OCI-LY7 (cell line): Measurements from ENCODE around the gene TUBGCP6. TPM values are rescaled to one million over a fixed set of nuclear protein-coding genes. Genes with fewer than 3 reads are reported as not detected.

Source experiments
- BruUV-seq: library from RNA; stranded (reverse); fragments of 400-500 nt; replicated peaks from 2 replicates; lab custom pipeline; 2021; lab: Mats Ljungman, UMichigan
- CTCF ChIA-PET: fragments of 300-600 bp; sonication (Branson Sonifier 250); formaldehyde crosslinking; loops from one replicate; lab custom pipeline; 2022; ENCODE audit warnings: antibody characterized with exemption; ENCODE audit not compliant: unreplicated experiment; lab: Charles Lee
- POLR2A ChIA-PET: fragments of 300-600 bp; sonication (Branson Sonifier 250); formaldehyde crosslinking; loops from one replicate; lab custom pipeline; 2022; ENCODE audit warnings: antibody characterized with exemption; lab: Charles Lee
- DNase-seq: peaks from one replicate; pipeline ENCODE4 v3.0.0-alpha.2; 2015; ENCODE audit warnings: low spot score
- H2AFZ ChIP-seq: fragments of 200-600 bp; sonication (generic), shearing (Covaris generic); 2 replicates; pipeline ENCODE4 v1.6.1; 2014; ENCODE audit warnings: mild to moderate bottlenecking, antibody characterized with exemption, low read length, moderate library complexity
- H3K27ac ChIP-seq: fragments of 200-600 bp; sonication (generic); 2 replicates; pipeline ENCODE4 v1.5.1; 2014; ENCODE audit warnings: mixed run types, low read depth, mild to moderate bottlenecking, moderate library complexity, low read length, inconsistent platforms; ENCODE audit not compliant: poor library complexity, severe bottlenecking
- H3K36me3 ChIP-seq: fragments of 200-600 bp; sonication (generic); 2 replicates; pipeline ENCODE4 v1.6.1; 2014; ENCODE audit warnings: mild to moderate bottlenecking, antibody characterized with exemption, low read length, moderate library complexity, mixed read lengths; ENCODE audit not compliant: insufficient read depth
- H3K4me1 ChIP-seq: fragments of 200-600 bp; sonication (generic); 2 replicates; pipeline ENCODE4 v1.5.1; 2014; ENCODE audit warnings: mild to moderate bottlenecking, low read length; ENCODE audit not compliant: insufficient read depth, poor library complexity, severe bottlenecking
- H3K4me2 ChIP-seq: fragments of 200-600 bp; sonication (generic); 2 replicates; pipeline ENCODE4 v1.6.1; 2014; ENCODE audit warnings: mild to moderate bottlenecking, low read length
- H3K4me3 ChIP-seq: fragments of 200-600 bp; sonication (generic); 2 replicates; pipeline ENCODE4 v1.5.1; 2014; ENCODE audit warnings: mild to moderate bottlenecking, low read depth, low read length; ENCODE audit not compliant: poor library complexity, severe bottlenecking
- H3K79me2 ChIP-seq: fragments of 200-600 bp; sonication (generic); 2 replicates; pipeline ENCODE4 v1.6.1; 2016; ENCODE audit warnings: low read depth, mild to moderate bottlenecking, low read length, moderate library complexity, mixed read lengths; ENCODE audit not compliant: insufficient read depth
- H3K9me2 ChIP-seq: fragments of 200-600 bp; sonication (generic); 2 replicates; pipeline ENCODE4 v1.6.1; 2016; ENCODE audit warnings: mild to moderate bottlenecking, low read length, mixed read lengths; ENCODE audit not compliant: insufficient read depth
- H3K9me3 ChIP-seq: fragments of 200-600 bp; sonication (generic); 2 replicates; pipeline ENCODE4 v1.6.1; 2014; ENCODE audit warnings: mild to moderate bottlenecking, mixed run types, low read length, mixed read lengths
- H4K20me1 ChIP-seq: fragments of 200-600 bp; sonication (generic); 2 replicates; pipeline ENCODE4 v1.6.1; 2014; ENCODE audit warnings: mild to moderate bottlenecking, antibody characterized with exemption, low read length, moderate library complexity, mixed read lengths; ENCODE audit not compliant: insufficient read depth
- EZH2phosphoT487 ChIP-seq: fragments of 200-600 bp; sonication (generic); IDR thresholded peaks from 2 replicates; pipeline ENCODE4 v1.6.1; 2018; ENCODE audit warnings: low read depth, borderline replicate concordance, mild to moderate bottlenecking, mixed run types, antibody characterized with exemption, low read length, moderate library complexity, mixed read lengths
- intact Hi-C: fragments of 100-400 bp; cut with micrococcal nuclease; formaldehyde crosslinking; loops from one replicate; pipeline ENCODE4 v1.10.0; 2022; ENCODE audit not compliant: unreplicated experiment
- total RNA-seq, 2 experiments: library from RNA; depleted of rRNA in 1 of 2; stranded (reverse); fragments of >200 nt in 1 of 2; shearing (Covaris generic) in 1 of 2; gene quantifications; 2 replicates each; pipeline ENCODE4 v1.2.3, GENCODE V29; 2014 to 2022
- TF ChIP-seq, protein P1 (sequence below): fragments of 200-600 bp; sonication (generic); conservative IDR thresholded peaks from 2 replicates; pipeline ENCODE4 v1.5.1; 2014; ENCODE audit warnings: mild to moderate bottlenecking, antibody characterized with exemption, low read length, moderate library complexity, mixed read lengths

The TUBGCP6 gene
- total RNA-seq, 2 experiments from 2014 or later, result 57.7 to 63.2 TPM

DNA sequence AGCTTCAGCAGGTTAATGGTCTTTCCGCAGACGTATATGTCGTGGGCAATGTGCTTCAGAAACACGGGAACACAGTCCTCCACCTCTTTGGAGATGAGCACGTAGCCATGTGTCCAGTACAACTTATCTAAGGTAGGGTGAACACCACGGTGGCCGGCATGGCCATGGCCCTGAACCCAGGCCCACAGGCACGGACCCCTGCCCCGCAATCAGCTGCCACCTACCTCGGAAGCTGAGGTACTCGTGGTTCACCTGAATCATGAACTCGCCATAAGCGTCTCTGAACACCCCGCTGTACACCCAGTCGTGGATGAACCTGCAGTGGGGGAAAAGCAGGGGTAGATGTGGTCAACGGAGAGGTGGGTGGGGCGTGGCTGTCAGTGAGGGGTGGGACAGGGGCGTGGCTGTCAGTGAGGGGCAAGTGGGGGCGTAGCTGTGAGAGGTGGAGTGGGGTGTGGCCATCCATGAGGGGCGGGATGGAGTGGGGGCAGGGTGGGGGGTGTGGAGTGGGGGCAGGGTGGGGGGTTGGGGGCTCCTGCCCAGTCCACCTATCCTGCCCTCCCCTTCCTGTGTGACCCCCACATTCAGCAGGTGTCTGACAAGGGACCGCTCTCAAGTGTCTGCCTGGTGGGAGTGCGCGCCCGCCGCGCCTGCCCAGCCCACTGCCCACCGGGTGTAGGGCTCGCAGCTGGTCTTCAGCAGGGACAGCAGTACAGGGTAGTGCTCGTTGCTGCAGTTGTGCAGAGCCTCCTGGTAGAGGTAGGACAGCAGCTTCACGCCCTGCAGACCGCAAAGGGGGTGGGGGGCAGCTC, 18.6 kb downstream of the TUBGCP6 start:
- BruUV-seq, result no TSS peak
- Histone ChIP-seq H3K4me2 (no peak overlapping the region), H4K20me1 (no peaks in the 10 kb centered on the region), H3K4me3 (no peak overlapping the region), H3K9me2 (no peaks in the 10 kb centered on the region), H3K4me1 (no peaks in the 10 kb centered on the region), H3K9me3 (no peaks in the 10 kb centered on the region), H3K27ac (no peak overlapping the region), H3K36me3 (peaks cover 56% of the 10 kb centered on the region), H3K79me2 (no peaks in the 10 kb centered on the region), H2AFZ (no peak overlapping the region)
- intact Hi-C loops, result no loop called here
- no peak for TF ChIP-seq EZH2phosphoT487
- TF ChIP-seq, protein P1, sequence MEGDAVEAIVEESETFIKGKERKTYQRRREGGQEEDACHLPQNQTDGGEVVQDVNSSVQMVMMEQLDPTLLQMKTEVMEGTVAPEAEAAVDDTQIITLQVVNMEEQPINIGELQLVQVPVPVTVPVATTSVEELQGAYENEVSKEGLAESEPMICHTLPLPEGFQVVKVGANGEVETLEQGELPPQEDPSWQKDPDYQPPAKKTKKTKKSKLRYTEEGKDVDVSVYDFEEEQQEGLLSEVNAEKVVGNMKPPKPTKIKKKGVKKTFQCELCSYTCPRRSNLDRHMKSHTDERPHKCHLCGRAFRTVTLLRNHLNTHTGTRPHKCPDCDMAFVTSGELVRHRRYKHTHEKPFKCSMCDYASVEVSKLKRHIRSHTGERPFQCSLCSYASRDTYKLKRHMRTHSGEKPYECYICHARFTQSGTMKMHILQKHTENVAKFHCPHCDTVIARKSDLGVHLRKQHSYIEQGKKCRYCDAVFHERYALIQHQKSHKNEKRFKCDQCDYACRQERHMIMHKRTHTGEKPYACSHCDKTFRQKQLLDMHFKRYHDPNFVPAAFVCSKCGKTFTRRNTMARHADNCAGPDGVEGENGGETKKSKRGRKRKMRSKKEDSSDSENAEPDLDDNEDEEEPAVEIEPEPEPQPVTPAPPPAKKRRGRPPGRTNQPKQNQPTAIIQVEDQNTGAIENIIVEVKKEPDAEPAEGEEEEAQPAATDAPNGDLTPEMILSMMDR, result no peak
- no peak for DNase-seq
- ChIA-PET CTCF (no interaction called here), POLR2A (no interaction called here)

DNA sequence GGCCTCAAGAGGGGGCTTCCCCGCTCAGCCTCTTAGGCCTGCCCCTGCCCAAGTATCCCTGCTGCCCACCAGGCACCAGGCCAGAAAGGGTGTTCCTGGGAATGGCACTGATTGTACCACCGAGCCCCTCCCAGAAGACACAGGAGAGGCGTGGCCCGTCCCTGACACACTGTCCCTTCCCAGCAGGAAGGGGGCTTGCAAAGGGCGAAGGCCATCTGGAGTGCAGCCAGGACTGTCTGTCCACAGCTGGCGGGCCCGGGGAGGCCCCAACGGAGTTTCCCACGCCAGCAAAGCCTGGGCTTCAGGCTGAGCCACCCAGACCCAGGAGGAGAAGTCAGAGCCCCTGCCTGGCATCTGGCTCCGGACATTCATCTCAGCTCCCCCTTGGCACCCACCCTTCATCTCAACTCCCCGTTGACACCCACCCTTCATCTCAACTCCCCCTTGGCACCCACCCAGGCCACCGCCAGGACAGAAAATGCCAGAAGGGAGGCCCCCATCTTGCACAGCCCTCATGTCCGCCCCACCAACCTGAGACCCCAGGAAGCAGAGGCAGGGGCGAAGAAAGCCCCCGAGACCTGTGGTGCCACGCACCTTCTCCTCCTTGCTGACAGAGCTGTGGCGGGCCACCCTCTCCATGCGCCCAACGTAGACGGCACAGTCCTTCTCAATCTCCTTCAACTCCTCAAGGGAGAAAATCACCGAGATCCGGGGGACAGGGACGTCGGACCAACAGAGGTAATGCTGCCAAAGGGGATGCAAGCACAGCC, 19.4 kb downstream of the TUBGCP6 start:
- Histone ChIP-seq H3K36me3 (peaks cover 65% of the 10 kb centered on the region), H3K9me3 (no peaks in the 10 kb centered on the region)
- no TSS peak for BruUV-seq

More for the DNA sequence above, 19.4 kb downstream of the TUBGCP6 start:
- Histone ChIP-seq H3K4me3 (no peak overlapping the region), H3K4me1 (no peaks in the 10 kb centered on the region), H4K20me1 (no peaks in the 10 kb centered on the region), H3K79me2 (no peaks in the 10 kb centered on the region), H3K9me2 (no peaks in the 10 kb centered on the region), H2AFZ (no peak overlapping the region), H3K4me2 (no peak overlapping the region), H3K27ac (no peak overlapping the region)
- TF ChIP-seq, protein P1, result no peak
- no peak for TF ChIP-seq EZH2phosphoT487
- intact Hi-C loops, result no loop called here
- CTCF ChIA-PET, result no interaction called here
- DNase-seq, result no peak
- POLR2A ChIA-PET, result no interaction called here
